Astrocyte (in vitro differentiated cells and primary cell): Measurements from ENCODE around the gene UGT1A7. TPM values are rescaled to one million over a fixed set of nuclear protein-coding genes. Genes with fewer than 3 reads are reported as not detected.

ENCODE experiments used
- DNase-seq: peaks from one replicate; pipeline ENCODE4 v3.0.0-alpha.2; 2010; ENCODE audit warnings: low read depth
- FAIRE-seq: peaks from 2 replicates; lab custom pipeline; 2011; peaks lifted over from hg19 to GRCh38; lab: Jason Lieb, UNC
- H2AFZ ChIP-seq: 2 replicates; pipeline ENCODE4 v1.6.0; 2012; ENCODE audit warnings: low read depth, low read length, inconsistent platforms
- H3K27ac ChIP-seq: 2 replicates; pipeline ENCODE4 v1.5.1; 2011; ENCODE audit warnings: low read depth, low read length, inconsistent platforms
- H3K27me3 ChIP-seq: 2 replicates; pipeline ENCODE4 v1.6.0; 2011; ENCODE audit warnings: low read length, inconsistent platforms; ENCODE audit not compliant: insufficient read depth
- H3K36me3 ChIP-seq: 2 replicates; pipeline ENCODE4 v1.5.1; 2011; ENCODE audit warnings: low read length, inconsistent platforms; ENCODE audit not compliant: insufficient read depth
- H3K4me1 ChIP-seq: 2 replicates; pipeline ENCODE4 v1.5.1; 2011; ENCODE audit warnings: low read length, inconsistent platforms; ENCODE audit not compliant: insufficient read depth
- H3K4me2 ChIP-seq: 2 replicates; pipeline ENCODE4 v1.6.0; 2012; ENCODE audit warnings: low read length, inconsistent platforms
- H3K4me3 ChIP-seq: 2 replicates; pipeline ENCODE4 v1.5.1; 2011; ENCODE audit warnings: low read depth, mild to moderate bottlenecking, low read length, inconsistent platforms; ENCODE audit not compliant: insufficient read depth
- H3K79me2 ChIP-seq: 2 replicates; pipeline ENCODE4 v1.6.0; 2012; ENCODE audit warnings: mild to moderate bottlenecking, low read length, inconsistent platforms; ENCODE audit not compliant: insufficient read depth
- H3K9ac ChIP-seq: 2 replicates; pipeline ENCODE4 v1.6.0; 2012; ENCODE audit warnings: mild to moderate bottlenecking, low read length, inconsistent platforms
- H3K9me3 ChIP-seq: 2 replicates; pipeline ENCODE4 v1.5.1; 2012; ENCODE audit warnings: low read depth, mild to moderate bottlenecking, low read length, inconsistent platforms; ENCODE audit not compliant: insufficient read depth
- H4K20me1 ChIP-seq: 2 replicates; pipeline ENCODE4 v1.6.0; 2012; ENCODE audit warnings: low read length, inconsistent platforms; ENCODE audit not compliant: insufficient read depth
- H3K27ac Mint-ChIP-seq: one replicate; pipeline ENCODE4 v1.8.0; 2021; ENCODE audit warnings: mild to moderate bottlenecking, mixed read lengths; ENCODE audit not compliant: unreplicated experiment
- H3K27me3 Mint-ChIP-seq: one replicate; pipeline ENCODE4 v1.8.0; 2021; ENCODE audit warnings: low read depth, mixed read lengths; ENCODE audit not compliant: unreplicated experiment
- H3K36me3 Mint-ChIP-seq: one replicate; pipeline ENCODE4 v1.8.0; 2021; ENCODE audit warnings: low read depth, mixed read lengths; ENCODE audit not compliant: unreplicated experiment
- H3K4me1 Mint-ChIP-seq: one replicate; pipeline ENCODE4 v1.8.0; 2021; ENCODE audit warnings: low read depth, mixed read lengths; ENCODE audit not compliant: unreplicated experiment
- H3K4me3 Mint-ChIP-seq: one replicate; pipeline ENCODE4 v1.8.0; 2021; ENCODE audit warnings: mild to moderate bottlenecking, moderate library complexity, mixed read lengths; ENCODE audit not compliant: unreplicated experiment
- H3K9me3 Mint-ChIP-seq: one replicate; pipeline ENCODE4 v1.8.0; 2021; ENCODE audit warnings: mild to moderate bottlenecking, mixed read lengths; ENCODE audit not compliant: unreplicated experiment
- CTCF ChIP-seq: IDR thresholded peaks from 2 replicates; pipeline ENCODE4 v1.5.1; 2011; ENCODE audit warnings: low read depth, mild to moderate bottlenecking, inconsistent platforms, low read length, moderate library complexity; ENCODE audit not compliant: insufficient read depth
- EZH2 ChIP-seq: IDR thresholded peaks from 2 replicates; pipeline ENCODE4 v1.6.1; 2012; ENCODE audit warnings: mild to moderate bottlenecking, low read length, inconsistent platforms; ENCODE audit not compliant: insufficient read depth
- total RNA-seq: library from RNA; stranded (reverse); gene quantifications from 2 replicates; pipeline ENCODE4 v1.2.1, GENCODE V29; 2021

Gene UGT1A7
- total RNA-seq, 1 donor from 2014 or later = not detected

GRCh38 chr2:233764264-233764663 lies 82.6 kb downstream of the UGT1A7 start:
- Mint-ChIP-seq H3K36me3 (no peaks in the 10 kb centered on the region), H3K4me1 (peaks cover 6% of the 10 kb centered on the region), H3K9me3 (no peaks in the 10 kb centered on the region), H3K27ac (no peak overlapping the region), H3K27me3 (peaks cover 2% of the 10 kb centered on the region), H3K4me3 (no peak overlapping the region)
- no peaks in the 10 kb centered on the region for H3K36me3 ChIP-seq
- H3K4me1 ChIP-seq = peaks cover 12% of the 10 kb centered on the region
- no peak overlapping the region for H3K27ac ChIP-seq
- H3K79me2 ChIP-seq = no peaks in the 10 kb centered on the region
- no peak for TF ChIP-seq CTCF
- TF ChIP-seq EZH2 = no peak
- FAIRE-seq = peak; percentile 63
- H4K20me1 ChIP-seq = no peaks in the 10 kb centered on the region
- H3K9ac ChIP-seq = no peak overlapping the region
- DNase-seq = peak; percentile 78
- H2AFZ ChIP-seq = no peak overlapping the region
- no peak overlapping the region for H3K4me3 ChIP-seq
- no peaks in the 10 kb centered on the region for H3K27me3 ChIP-seq
- H3K4me2 ChIP-seq = peak overlapping the region; percentile 66
- no peaks in the 10 kb centered on the region for H3K9me3 ChIP-seq

GRCh38 chr2:233764761-233765160 lies 83.1 kb downstream of the UGT1A7 start:
- H3K4me1 ChIP-seq = peaks cover 12% of the 10 kb centered on the region
- no peak for DNase-seq
- H3K27ac Mint-ChIP-seq = no peak overlapping the region
- H3K4me2 ChIP-seq = peak overlapping the region; percentile 66
- no peaks in the 10 kb centered on the region for H3K27me3 ChIP-seq
- TF ChIP-seq EZH2 (no peak), CTCF (no peak)
- no peak overlapping the region for H3K4me3 ChIP-seq
- no peaks in the 10 kb centered on the region for H3K79me2 ChIP-seq
- H3K9ac ChIP-seq = no peak overlapping the region
- H3K4me1 Mint-ChIP-seq = peaks cover 6% of the 10 kb centered on the region
- FAIRE-seq = no peak
- no peak overlapping the region for H3K4me3 Mint-ChIP-seq
- no peaks in the 10 kb centered on the region for H3K9me3 ChIP-seq
- H3K36me3 ChIP-seq = no peaks in the 10 kb centered on the region
- H3K9me3 Mint-ChIP-seq = no peaks in the 10 kb centered on the region
- no peaks in the 10 kb centered on the region for H4K20me1 ChIP-seq
- no peak overlapping the region for H2AFZ ChIP-seq
- peaks cover 2% of the 10 kb centered on the region for H3K27me3 Mint-ChIP-seq
- H3K27ac ChIP-seq = no peak overlapping the region
- H3K36me3 Mint-ChIP-seq = no peaks in the 10 kb centered on the region

- FAIRE-seq (no peak), DNase-seq (no peak)
- Histone ChIP-seq H2AFZ (no peak overlapping the region), H3K27me3 (no peaks in the 10 kb centered on the region), H3K4me3 (no peak overlapping the region), H3K79me2 (no peaks in the 10 kb centered on the region), H3K4me1 (peaks cover 12% of the 10 kb centered on the region), H3K9ac (no peak overlapping the region), H3K4me2 (no peak overlapping the region), H3K36me3 (no peaks in the 10 kb centered on the region), H3K9me3 (no peaks in the 10 kb centered on the region), H3K27ac (no peak overlapping the region), H4K20me1 (no peaks in the 10 kb centered on the region)
- Mint-ChIP-seq H3K4me1 (peaks cover 6% of the 10 kb centered on the region), H3K4me3 (no peak overlapping the region), H3K36me3 (no peaks in the 10 kb centered on the region), H3K27me3 (peaks cover 2% of the 10 kb centered on the region), H3K9me3 (no peaks in the 10 kb centered on the region), H3K27ac (no peak overlapping the region)
- TF ChIP-seq CTCF (no peak), EZH2 (no peak)
Measured at GRCh38 chr2:233766416-233766815, 84.7 kb downstream of the UGT1A7 start.
